GM13977 (cell line): ENCODE measurements around the gene DNAJC27.

Experiments
- DNase-seq: peaks from one replicate; pipeline ENCODE4 v3.0.0; 2012; ENCODE audit warnings: low spot score
- CTCF ChIP-seq: IDR thresholded peaks from 2 replicates; pipeline ENCODE4 v1.5.1; 2012; ENCODE audit warnings: mild to moderate bottlenecking, control low read depth; ENCODE audit not compliant: insufficient read depth; ENCODE audit errors: extremely low read depth, missing control alignments
- in situ Hi-C: fragments of 300-500 bp; cut with MboI; formaldehyde crosslinking; loops from one replicate; pipeline ENCODE4 v1.12.0; 2022; ENCODE audit warnings: low sequenced_read_pairs, low pct_unique_long_range_greater_than_20kb, mixed read lengths, inconsistent platforms; ENCODE audit not compliant: unreplicated experiment

DNAJC27 gene

GRCh38 chr2:24893934-24894333, 77.8 kb downstream of the DNAJC27 start:
- TF ChIP-seq CTCF, result no peak
- in situ Hi-C loops, result no loop called here

More at GRCh38 chr2:24893934-24894333, 77.8 kb downstream of the DNAJC27 start:
- no peak for DNase-seq
